Memory B cell (primary cell): ENCODE results near the gene SHISA6.
"Not testable (repeated sequence)": the region's sequence is repeated elsewhere in the genome, so short reads cannot be mapped to it uniquely, and the experiment has no call there.

Experiments
- ATAC-seq: fragments of 150-1000 bp; cut with Tn5 transposase; 2 replicates; pipeline ENCODE4 v1.10.0; 2021; ENCODE audit warnings: low read depth, mild to moderate bottlenecking, moderate library complexity
- DNase-seq, 2 donors: peaks; one replicate each; pipeline ENCODE4 v3.0.0; 2022; ENCODE audit warnings: low spot score in 2 of 2
- H3K27ac Mint-ChIP-seq: one replicate; pipeline ENCODE4 v1.8.0; 2022; ENCODE audit warnings: mild to moderate bottlenecking, moderate library complexity, mixed read lengths
- H3K27me3 Mint-ChIP-seq: one replicate; pipeline ENCODE4 v1.8.0; 2022; ENCODE audit warnings: mixed read lengths
- H3K36me3 Mint-ChIP-seq: one replicate; pipeline ENCODE4 v1.8.0; 2022; ENCODE audit warnings: mild to moderate bottlenecking, mixed read lengths
- H3K4me1 Mint-ChIP-seq: one replicate; pipeline ENCODE4 v1.8.0; 2022; ENCODE audit warnings: mixed read lengths
- H3K4me3 Mint-ChIP-seq: one replicate; pipeline ENCODE4 v1.8.0; 2022; ENCODE audit warnings: mild to moderate bottlenecking, moderate library complexity, mixed read lengths
- H3K9me3 Mint-ChIP-seq: one replicate; pipeline ENCODE4 v1.8.0; 2022; ENCODE audit warnings: mixed read lengths

SHISA6 gene

GRCh38 chr17:11301874-11302273, 60.9 kb downstream of the SHISA6 start:
- ATAC-seq, H3K9me3 Mint-ChIP-seq, H3K4me1 Mint-ChIP-seq, H3K4me3 Mint-ChIP-seq, H3K27ac Mint-ChIP-seq, H3K27me3 Mint-ChIP-seq, DNase-seq, H3K36me3 Mint-ChIP-seq: not testable (repeated sequence)

GRCh38 chr17:11302401-11303186, 61.6 kb downstream of the SHISA6 start:
- ATAC-seq (no peak), DNase-seq (no peak)
- Mint-ChIP-seq H3K27me3 (no peaks in the 10 kb centered on the region), H3K9me3 (no peaks in the 10 kb centered on the region), H3K4me1 (no peaks in the 10 kb centered on the region), H3K36me3 (no peaks in the 10 kb centered on the region), H3K27ac (no peak overlapping the region), H3K4me3 (no peak overlapping the region)

- no peaks in the 10 kb centered on the region for H3K4me1 Mint-ChIP-seq
- no peak overlapping the region for H3K4me3 Mint-ChIP-seq
- no peaks in the 10 kb centered on the region for H3K9me3 Mint-ChIP-seq
- ATAC-seq (no peak), DNase-seq (no peak)
- no peaks in the 10 kb centered on the region for H3K27me3 Mint-ChIP-seq
- H3K36me3 Mint-ChIP-seq, result no peaks in the 10 kb centered on the region
- H3K27ac Mint-ChIP-seq, result no peak overlapping the region
Observed at GRCh38 chr17:11303773-11304394, 62.9 kb downstream of the SHISA6 start.

- Mint-ChIP-seq H3K4me1 (no peaks in the 10 kb centered on the region), H3K4me3 (no peak overlapping the region), H3K36me3 (no peaks in the 10 kb centered on the region), H3K9me3 (no peaks in the 10 kb centered on the region), H3K27ac (no peak overlapping the region), H3K27me3 (no peaks in the 10 kb centered on the region)
- DNase-seq (no peak), ATAC-seq (no peak)
Observed at GRCh38 chr17:11304568-11304967, 63.6 kb downstream of the SHISA6 start.

GRCh38 chr17:11305524-11305923, 64.5 kb downstream of the SHISA6 start:
- Mint-ChIP-seq H3K4me3 (no peak overlapping the region), H3K27me3 (no peaks in the 10 kb centered on the region), H3K36me3 (no peaks in the 10 kb centered on the region), H3K27ac (no peak overlapping the region), H3K9me3 (peaks cover 3% of the 10 kb centered on the region), H3K4me1 (no peaks in the 10 kb centered on the region)
- DNase-seq, result no peak
- ATAC-seq, result no peak

GRCh38 chr17:11308531-11308930, 67.5 kb downstream of the SHISA6 start:
- no peak overlapping the region for H3K27ac Mint-ChIP-seq
- no peaks in the 10 kb centered on the region for H3K27me3 Mint-ChIP-seq
- H3K36me3 Mint-ChIP-seq, result no peaks in the 10 kb centered on the region
- H3K4me3 Mint-ChIP-seq, result no peak overlapping the region
- no peaks in the 10 kb centered on the region for H3K4me1 Mint-ChIP-seq
- peaks cover 3% of the 10 kb centered on the region for H3K9me3 Mint-ChIP-seq
- DNase-seq (no peak), ATAC-seq (no peak)

DNA sequence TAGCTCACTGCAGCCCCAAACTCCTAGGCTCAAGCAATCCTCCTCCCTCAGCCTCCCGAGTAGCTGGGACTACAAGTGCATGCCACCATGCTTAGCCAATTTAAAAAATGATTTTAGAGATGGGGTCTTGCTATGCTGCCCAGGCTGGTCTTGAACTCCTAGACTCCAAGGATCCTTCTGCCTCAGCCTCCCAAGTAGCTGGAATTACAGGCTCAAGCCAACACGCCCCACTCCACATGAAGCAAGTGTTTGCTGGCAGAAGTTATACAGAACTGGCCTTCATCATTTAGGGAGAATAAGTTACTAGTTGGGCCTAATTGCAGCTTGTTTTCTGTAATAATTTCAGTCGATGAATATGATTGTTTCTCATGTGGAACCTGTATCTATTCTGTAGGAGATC, 68.0 kb downstream of the SHISA6 start:
- DNase-seq, result no peak
- Mint-ChIP-seq H3K27ac (no peak overlapping the region), H3K36me3 (no peaks in the 10 kb centered on the region), H3K4me3 (no peak overlapping the region), H3K4me1 (no peaks in the 10 kb centered on the region), H3K9me3 (peaks cover 3% of the 10 kb centered on the region), H3K27me3 (no peaks in the 10 kb centered on the region)
- no peak for ATAC-seq

GRCh38 chr17:11309850-11310249, 68.8 kb downstream of the SHISA6 start:
- no peaks in the 10 kb centered on the region for H3K27me3 Mint-ChIP-seq
- H3K4me3 Mint-ChIP-seq, result no peak overlapping the region
- no peak for DNase-seq
- H3K27ac Mint-ChIP-seq, result no peak overlapping the region
- no peaks in the 10 kb centered on the region for H3K36me3 Mint-ChIP-seq
- no peak for ATAC-seq
- H3K4me1 Mint-ChIP-seq, result no peaks in the 10 kb centered on the region
- H3K9me3 Mint-ChIP-seq, result peaks cover 3% of the 10 kb centered on the region

GRCh38 chr17:11316451-11316850, 75.4 kb downstream of the SHISA6 start:
- ATAC-seq, DNase-seq, H3K27ac Mint-ChIP-seq, H3K4me1 Mint-ChIP-seq, H3K36me3 Mint-ChIP-seq, H3K27me3 Mint-ChIP-seq, H3K9me3 Mint-ChIP-seq, H3K4me3 Mint-ChIP-seq: not testable (repeated sequence)

- no peak for DNase-seq
- no peaks in the 10 kb centered on the region for H3K36me3 Mint-ChIP-seq
- no peaks in the 10 kb centered on the region for H3K4me1 Mint-ChIP-seq
- no peak overlapping the region for H3K4me3 Mint-ChIP-seq
- no peaks in the 10 kb centered on the region for H3K27me3 Mint-ChIP-seq
- H3K9me3 Mint-ChIP-seq, result peaks cover 4% of the 10 kb centered on the region
- no peak overlapping the region for H3K27ac Mint-ChIP-seq
- ATAC-seq, result no peak
Observed at GRCh38 chr17:11318207-11318606, 77.2 kb downstream of the SHISA6 start.

DNA sequence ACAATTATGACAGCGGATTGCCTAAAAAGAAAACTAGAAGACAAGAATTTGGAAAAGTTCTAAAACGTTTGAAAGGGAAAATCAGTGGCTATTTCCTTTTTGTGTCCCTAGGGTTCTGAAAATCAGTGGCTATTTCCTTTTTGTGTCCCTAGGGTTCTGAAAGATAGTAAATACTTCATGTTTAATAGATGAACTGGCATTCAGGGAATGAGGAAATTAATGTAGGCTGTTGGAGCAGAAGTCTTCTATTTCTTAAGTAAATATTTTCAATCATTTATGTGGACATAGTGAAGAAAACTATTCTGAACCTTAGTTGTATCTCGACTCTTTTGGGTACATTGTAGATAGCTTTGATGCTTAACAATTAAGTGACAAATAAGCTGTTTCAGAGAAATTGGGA, 78.9 kb downstream of the SHISA6 start:
- H3K9me3 Mint-ChIP-seq, result peaks cover 7% of the 10 kb centered on the region
- H3K27ac Mint-ChIP-seq, result no peak overlapping the region
- ATAC-seq (no peak), DNase-seq (no peak)
- no peak overlapping the region for H3K4me3 Mint-ChIP-seq
- H3K4me1 Mint-ChIP-seq, result no peaks in the 10 kb centered on the region
- no peaks in the 10 kb centered on the region for H3K27me3 Mint-ChIP-seq
- H3K36me3 Mint-ChIP-seq, result no peaks in the 10 kb centered on the region

- no peak for ATAC-seq
- Mint-ChIP-seq H3K4me1 (no peaks in the 10 kb centered on the region), H3K27ac (no peak overlapping the region), H3K4me3 (no peak overlapping the region), H3K9me3 (peaks cover 7% of the 10 kb centered on the region), H3K36me3 (no peaks in the 10 kb centered on the region), H3K27me3 (no peaks in the 10 kb centered on the region)
- no peak for DNase-seq
Observed at GRCh38 chr17:11324021-11324420, 83.0 kb downstream of the SHISA6 start.

DNA sequence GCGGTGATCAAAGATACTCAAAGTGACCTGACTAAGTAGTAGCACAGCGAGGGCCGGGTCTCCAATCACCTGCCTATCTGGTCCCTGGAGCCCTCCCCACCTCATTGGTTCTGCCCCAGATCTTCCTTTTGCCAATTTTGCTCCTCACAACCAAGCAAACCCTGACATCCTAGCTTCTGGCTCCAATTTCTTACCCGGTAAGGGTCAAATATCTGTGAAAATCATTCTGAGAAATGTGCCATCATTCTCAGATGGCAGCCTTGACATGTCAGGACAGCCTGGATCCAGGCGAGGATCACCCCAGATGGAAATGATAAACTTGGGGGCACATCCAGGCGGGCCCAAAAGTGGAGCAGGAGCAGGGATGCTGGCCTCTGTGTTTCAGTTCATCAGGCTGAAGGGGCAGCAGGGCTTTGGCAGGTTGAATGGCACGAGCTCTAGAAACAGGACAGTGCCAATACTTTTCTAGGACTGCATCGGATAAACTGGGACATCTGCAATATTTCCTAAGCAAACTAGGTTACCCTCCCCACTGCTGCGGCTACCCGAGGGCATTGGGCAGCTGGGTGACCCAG, 83.9 kb downstream of the SHISA6 start:
- no peak overlapping the region for H3K4me3 Mint-ChIP-seq
- H3K36me3 Mint-ChIP-seq, result no peaks in the 10 kb centered on the region
- H3K4me1 Mint-ChIP-seq, result no peaks in the 10 kb centered on the region
- DNase-seq (no peak), ATAC-seq (no peak)
- no peaks in the 10 kb centered on the region for H3K27me3 Mint-ChIP-seq
- H3K27ac Mint-ChIP-seq, result no peak overlapping the region
- peaks cover 7% of the 10 kb centered on the region for H3K9me3 Mint-ChIP-seq

DNA sequence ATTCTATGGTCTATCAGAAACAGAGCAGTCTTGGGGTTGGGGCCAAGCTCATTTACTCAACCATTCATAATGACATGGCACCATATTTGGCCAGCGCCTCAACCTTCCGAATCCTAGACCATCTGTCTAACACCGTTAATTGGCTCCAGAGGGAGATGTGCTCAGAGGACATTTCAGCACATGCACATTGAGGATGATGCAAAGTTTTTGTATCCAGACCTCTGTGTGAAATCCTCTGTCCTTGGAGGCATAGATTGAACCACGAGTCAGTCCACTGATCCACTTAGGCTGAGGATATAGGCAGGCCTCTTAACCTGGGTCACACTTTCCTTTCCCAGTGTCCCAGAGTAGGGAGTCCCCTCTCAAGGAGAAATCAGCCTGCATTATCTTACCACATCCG, 85.5 kb downstream of the SHISA6 start:
- Mint-ChIP-seq H3K4me3 (no peak overlapping the region), H3K27me3 (no peaks in the 10 kb centered on the region), H3K27ac (no peak overlapping the region), H3K4me1 (no peaks in the 10 kb centered on the region), H3K36me3 (no peaks in the 10 kb centered on the region), H3K9me3 (peaks cover 4% of the 10 kb centered on the region)
- no peak for DNase-seq
- no peak for ATAC-seq

GRCh38 chr17:11328770-11329169, 87.8 kb downstream of the SHISA6 start:
- no peak overlapping the region for H3K27ac Mint-ChIP-seq
- no peak overlapping the region for H3K4me3 Mint-ChIP-seq
- DNase-seq (no peak), ATAC-seq (no peak)
- no peaks in the 10 kb centered on the region for H3K27me3 Mint-ChIP-seq
- no peaks in the 10 kb centered on the region for H3K36me3 Mint-ChIP-seq
- H3K4me1 Mint-ChIP-seq, result no peaks in the 10 kb centered on the region
- H3K9me3 Mint-ChIP-seq, result peaks cover 2% of the 10 kb centered on the region
